HEK293T (cell line): ENCODE results near the gene HMCN2.

Source experiments
- BHLHE40 ChIP-seq: fragments of 450-650 bp; IDR thresholded peaks from 2 replicates; pipeline ENCODE4 v1.6.1; 2016; ENCODE audit warnings: mild to moderate bottlenecking, moderate library complexity, borderline replicate concordance
- CTBP1 ChIP-seq: fragments of 450-650 bp; IDR thresholded peaks from 2 replicates; pipeline ENCODE4 v1.6.1; 2016; ENCODE audit warnings: borderline replicate concordance
- ELF4 ChIP-seq: fragments of 450-650 bp; IDR thresholded peaks from 2 replicates; pipeline ENCODE4 v1.6.1; 2017; ENCODE audit warnings: antibody characterized with exemption
- FOXA1 ChIP-seq: fragments of 450-650 bp; IDR thresholded peaks from 2 replicates; pipeline ENCODE4 v1.6.1; 2016; ENCODE audit warnings: mild to moderate bottlenecking
- FOXK2 ChIP-seq: fragments of 450-650 bp; IDR thresholded peaks from 2 replicates; pipeline ENCODE4 v1.6.1; 2016; ENCODE audit warnings: mild to moderate bottlenecking
- HDGF ChIP-seq: fragments of 450-650 bp; IDR thresholded peaks from 2 replicates; pipeline ENCODE4 v1.6.1; 2017; ENCODE audit warnings: antibody characterized with exemption, borderline replicate concordance
- L3MBTL2 ChIP-seq: fragments of 450-650 bp; conservative IDR thresholded peaks from 2 replicates; pipeline ENCODE4 v1.6.1; 2016; ENCODE audit warnings: mild to moderate bottlenecking
- PKNOX1 ChIP-seq: fragments of 450-650 bp; IDR thresholded peaks from 2 replicates; pipeline ENCODE4 v1.6.1; 2016
- SP1 ChIP-seq: fragments of 450-650 bp; IDR thresholded peaks from 2 replicates; pipeline ENCODE4 v1.6.1; 2017
- SUZ12 ChIP-seq: fragments of 450-650 bp; IDR thresholded peaks from 2 replicates; pipeline ENCODE4 v1.6.1; 2016; ENCODE audit warnings: mild to moderate bottlenecking
- TARDBP ChIP-seq: fragments of 450-650 bp; IDR thresholded peaks from 2 replicates; pipeline ENCODE4 v1.6.1; 2016
- ZNF384 ChIP-seq: fragments of 450-650 bp; IDR thresholded peaks from 2 replicates; pipeline ENCODE4 v1.6.1; 2016

DNA sequence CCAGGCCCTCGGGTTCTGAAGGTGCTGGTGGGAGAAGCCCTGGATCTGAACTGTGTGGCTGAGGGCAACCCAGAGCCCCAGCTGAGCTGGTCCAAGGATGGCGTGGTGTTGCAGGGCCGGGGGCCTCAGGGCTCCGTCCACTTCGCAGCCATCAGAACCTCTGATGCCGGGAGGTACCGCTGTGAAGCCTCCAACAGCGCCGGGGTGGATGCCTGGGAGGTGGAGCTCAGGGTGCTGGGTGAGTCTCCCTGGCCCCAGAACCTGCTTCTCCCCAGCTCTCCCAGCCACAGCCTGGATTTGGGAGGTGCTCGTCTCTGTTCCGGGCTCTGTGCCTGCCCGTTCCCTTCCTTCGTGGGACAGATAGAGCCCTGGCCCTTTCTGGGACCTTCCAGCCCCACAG, 75.6 kb downstream of the HMCN2 start:
- TF ChIP-seq SP1, result no peak
- TF ChIP-seq SUZ12, result no peak
- no peak for TF ChIP-seq FOXK2
- TF ChIP-seq FOXA1, result no peak
- no peak for TF ChIP-seq TARDBP
- TF ChIP-seq L3MBTL2, result no peak
- TF ChIP-seq ELF4, result no peak
- TF ChIP-seq CTBP1, result no peak
- TF ChIP-seq HDGF, result no peak
- TF ChIP-seq ZNF384, result no peak
- TF ChIP-seq PKNOX1, result no peak
- TF ChIP-seq BHLHE40, result no peak
